HG03039 (cell line): ENCODE measurements around the gene VPS41.

Experiments
- ATAC-seq: cut with Tn5 transposase; IDR thresholded peaks from one replicate; pipeline ENCODE4 v1.9.1; 2021; ENCODE audit warnings: mild to moderate bottlenecking, moderate library complexity; ENCODE audit not compliant: unreplicated experiment

Gene VPS41

GRCh38 chr7:38907066-38907465 lies 1.9 kb downstream of the VPS41 start:
- no peak for ATAC-seq

- ATAC-seq = no peak
Observed at GRCh38 chr7:38905056-38905759, 3.8 kb downstream of the VPS41 start.

- no peak for ATAC-seq
Observed at GRCh38 chr7:38903057-38903456, 5.9 kb downstream of the VPS41 start.

GRCh38 chr7:38902449-38902848 lies 6.5 kb downstream of the VPS41 start:
- ATAC-seq = no peak

- ATAC-seq = no peak
Observed at GRCh38 chr7:38893061-38893460, 15.9 kb downstream of the VPS41 start.

GRCh38 chr7:38890597-38890996 lies 18.4 kb downstream of the VPS41 start:
- ATAC-seq = no peak

- ATAC-seq = no peak
Observed at GRCh38 chr7:38889872-38890432, 19.0 kb downstream of the VPS41 start.

- no peak for ATAC-seq
Observed at GRCh38 chr7:38889079-38889478, 19.9 kb downstream of the VPS41 start.

- no peak for ATAC-seq
Observed at GRCh38 chr7:38886265-38886664, 22.7 kb downstream of the VPS41 start.

GRCh38 chr7:38883706-38884105 lies 25.3 kb downstream of the VPS41 start:
- ATAC-seq = no peak

GRCh38 chr7:38881947-38882684 lies 26.9 kb downstream of the VPS41 start:
- ATAC-seq = no peak

- no peak for ATAC-seq
Observed at GRCh38 chr7:38881015-38881414, 28.0 kb downstream of the VPS41 start.

- ATAC-seq = no peak
Observed at GRCh38 chr7:38880454-38880853, 28.5 kb downstream of the VPS41 start.

GRCh38 chr7:38880035-38880434 lies 29.0 kb downstream of the VPS41 start:
- no peak for ATAC-seq

GRCh38 chr7:38878694-38879457 lies 30.1 kb downstream of the VPS41 start:
- no peak for ATAC-seq

- no peak for ATAC-seq
Observed at GRCh38 chr7:38873433-38873832, 35.6 kb downstream of the VPS41 start.

- no peak for ATAC-seq
Observed at GRCh38 chr7:38872202-38872601, 36.8 kb downstream of the VPS41 start.

- ATAC-seq = no peak
Observed at GRCh38 chr7:38870147-38870546, 38.8 kb downstream of the VPS41 start.

GRCh38 chr7:38863601-38864291 lies 45.2 kb downstream of the VPS41 start:
- no peak for ATAC-seq

- ATAC-seq = no peak
Observed at GRCh38 chr7:38862666-38863065, 46.3 kb downstream of the VPS41 start.
